ENCODE measurements around the gene CEP112. TPM values are rescaled to one million over a fixed set of nuclear protein-coding genes. Genes with fewer than 3 reads are reported as not detected.
"Not testable (repeated sequence)": the region's sequence is repeated elsewhere in the genome, so short reads cannot be mapped to it uniquely, and the experiment has no call there.

CEP112 gene
- total and polyA plus RNA-seq, 2 donors (not counting 1 experiment from before 2014, with no cell fraction given), result 5.4 to 6.4 TPM

DNA sequence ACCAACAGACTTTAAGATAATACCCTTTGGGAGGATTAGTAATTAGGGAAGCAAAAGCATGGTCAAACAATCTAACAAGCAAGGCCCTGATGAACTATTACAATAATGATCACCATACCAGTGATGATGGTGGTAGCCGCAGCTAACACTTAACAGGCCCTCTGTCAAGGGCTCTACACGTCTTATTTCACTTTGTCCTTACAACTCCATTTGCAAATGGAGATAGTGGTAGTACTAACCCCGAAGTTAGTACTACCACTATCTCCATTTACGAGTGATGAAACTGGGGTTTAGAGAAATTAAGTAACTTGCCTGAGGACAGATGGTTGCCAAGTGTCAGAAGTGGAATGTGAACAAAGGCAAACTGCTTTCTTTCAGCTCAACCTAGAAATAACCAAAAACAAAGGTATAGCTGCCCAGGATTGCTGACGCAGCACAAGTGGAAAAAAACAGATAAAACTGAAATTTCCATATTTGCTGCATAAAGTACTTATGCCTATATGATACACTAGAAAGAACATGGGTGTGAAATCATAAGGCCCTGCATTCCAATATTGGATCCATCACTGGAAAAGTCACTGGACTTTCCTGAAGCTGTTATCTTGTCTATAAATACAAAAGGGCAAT, 24.6 kb downstream of the CEP112 start:
- no peak overlapping the region for H3K27ac ChIP-seq (ENCODE audit: insufficient read depth, low read length)
- H3K4me3 ChIP-seq (replicated peaks in 1 of 4; ENCODE audit: control extremely low read depth in 1 of 4, insufficient read depth in 1 of 4, low read depth in 3 of 4, low read length in 4 of 4), result no peak overlapping the region
- no peak overlapping the region for H2AFZ ChIP-seq (ENCODE audit: low read length)
- no peak for DNase-seq (ENCODE audit: low read depth in 2 of 2)
- H3K36me3 ChIP-seq (ENCODE audit: control insufficient read depth, insufficient read depth, low read length), result no peaks in the 10 kb centered on the region
- no peaks in the 10 kb centered on the region for H3K9me3 ChIP-seq (ENCODE audit: control insufficient read depth, insufficient read depth, low read depth, low read length)
- H3K4me2 ChIP-seq (ENCODE audit: extremely low read depth, insufficient read depth, low read length), result no peak overlapping the region
- H3K79me2 ChIP-seq (ENCODE audit: control insufficient read depth, insufficient read depth, low read length), result no peaks in the 10 kb centered on the region
- no peak overlapping the region for H3K9ac ChIP-seq (ENCODE audit: insufficient read depth, low read length)
- no peaks in the 10 kb centered on the region for H4K20me1 ChIP-seq (ENCODE audit: control insufficient read depth, extremely low read depth, insufficient read depth, low read length)
- H3K27me3 ChIP-seq (ENCODE audit: control insufficient read depth, insufficient read depth, low read length), result no peaks in the 10 kb centered on the region
- TF ChIP-seq, protein P1, sequence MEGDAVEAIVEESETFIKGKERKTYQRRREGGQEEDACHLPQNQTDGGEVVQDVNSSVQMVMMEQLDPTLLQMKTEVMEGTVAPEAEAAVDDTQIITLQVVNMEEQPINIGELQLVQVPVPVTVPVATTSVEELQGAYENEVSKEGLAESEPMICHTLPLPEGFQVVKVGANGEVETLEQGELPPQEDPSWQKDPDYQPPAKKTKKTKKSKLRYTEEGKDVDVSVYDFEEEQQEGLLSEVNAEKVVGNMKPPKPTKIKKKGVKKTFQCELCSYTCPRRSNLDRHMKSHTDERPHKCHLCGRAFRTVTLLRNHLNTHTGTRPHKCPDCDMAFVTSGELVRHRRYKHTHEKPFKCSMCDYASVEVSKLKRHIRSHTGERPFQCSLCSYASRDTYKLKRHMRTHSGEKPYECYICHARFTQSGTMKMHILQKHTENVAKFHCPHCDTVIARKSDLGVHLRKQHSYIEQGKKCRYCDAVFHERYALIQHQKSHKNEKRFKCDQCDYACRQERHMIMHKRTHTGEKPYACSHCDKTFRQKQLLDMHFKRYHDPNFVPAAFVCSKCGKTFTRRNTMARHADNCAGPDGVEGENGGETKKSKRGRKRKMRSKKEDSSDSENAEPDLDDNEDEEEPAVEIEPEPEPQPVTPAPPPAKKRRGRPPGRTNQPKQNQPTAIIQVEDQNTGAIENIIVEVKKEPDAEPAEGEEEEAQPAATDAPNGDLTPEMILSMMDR (conservative IDR thresholded peaks at IDR 0.05 in 1 of 2, IDR thresholded peaks at IDR 0.05 in 1 of 2; ENCODE audit: low read depth in 1 of 2, low read length in 2 of 2), result no peak
- no peak for TF ChIP-seq EZH2 (IDR thresholded peaks at IDR 0.05; ENCODE audit: low read length, missing control alignments)
- H3K4me1 ChIP-seq (ENCODE audit: control insufficient read depth, extremely low read depth, insufficient read depth, low read length), result no peaks in the 10 kb centered on the region

DNA sequence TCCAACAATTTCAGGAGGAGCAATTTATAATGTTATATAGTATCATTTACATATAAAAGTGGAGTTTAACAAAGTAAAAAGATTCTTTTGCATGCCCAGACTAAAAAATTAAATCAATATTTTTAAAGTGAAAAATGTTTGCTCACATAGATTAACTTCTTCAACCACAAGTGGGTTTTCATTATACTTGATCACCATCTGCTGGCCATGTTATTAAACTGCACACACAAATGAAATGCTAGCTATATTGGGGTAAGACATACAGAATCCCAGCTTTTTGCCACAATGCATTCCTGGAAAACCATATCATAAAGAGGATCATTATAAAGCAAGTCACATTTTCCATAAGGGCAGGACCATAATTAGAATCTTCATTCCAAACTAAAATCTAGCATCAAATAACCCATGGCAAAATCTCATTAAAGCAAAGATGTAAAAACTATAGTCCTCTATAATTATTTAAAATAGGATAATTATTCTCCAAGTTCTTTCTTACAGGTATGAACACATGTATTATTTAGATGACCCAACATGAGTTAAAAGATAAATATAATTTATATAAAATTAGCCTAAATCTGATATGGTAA, 26.3 kb downstream of the CEP112 start:
- no peak for TF ChIP-seq EZH2 (IDR thresholded peaks at IDR 0.05; ENCODE audit: low read length, missing control alignments)
- TF ChIP-seq, protein P1 (conservative IDR thresholded peaks at IDR 0.05 in 1 of 2, IDR thresholded peaks at IDR 0.05 in 1 of 2; ENCODE audit: low read depth in 1 of 2, low read length in 2 of 2), result peak; percentile 49 to 67

DNA sequence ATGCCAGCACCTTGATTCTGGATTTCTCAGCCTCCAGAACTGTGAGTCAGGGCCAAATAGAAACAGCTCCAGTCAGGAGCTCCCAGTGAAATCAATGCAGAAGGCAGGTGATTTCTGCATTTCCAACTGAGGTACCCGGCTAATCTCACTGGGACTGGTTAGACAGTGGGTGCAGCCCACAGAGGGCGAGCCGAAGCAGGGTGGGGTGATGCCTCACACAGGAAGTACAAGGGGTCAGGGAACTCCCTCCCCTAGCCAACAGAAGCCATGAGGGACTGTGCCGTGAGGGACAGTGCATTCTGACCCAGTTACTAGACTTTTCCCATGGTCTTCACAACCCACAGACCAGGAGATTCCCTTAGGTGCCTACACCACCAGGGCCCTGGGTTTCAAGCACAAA, 36.9 kb downstream of the CEP112 start:
- H3K4me2 ChIP-seq (ENCODE audit: extremely low read depth, insufficient read depth, low read length); H3K27ac ChIP-seq (ENCODE audit: insufficient read depth, low read length); H3K9ac ChIP-seq (ENCODE audit: insufficient read depth, low read length); H3K27me3 ChIP-seq (ENCODE audit: control insufficient read depth, insufficient read depth, low read length); H3K79me2 ChIP-seq (ENCODE audit: control insufficient read depth, insufficient read depth, low read length); H2AFZ ChIP-seq (ENCODE audit: low read length); H3K4me1 ChIP-seq (ENCODE audit: control insufficient read depth, extremely low read depth, insufficient read depth, low read length); H3K4me3 ChIP-seq (replicated peaks in 1 of 4; ENCODE audit: control extremely low read depth in 1 of 4, insufficient read depth in 1 of 4, low read depth in 3 of 4, low read length in 4 of 4); H3K36me3 ChIP-seq (ENCODE audit: control insufficient read depth, insufficient read depth, low read length); DNase-seq (ENCODE audit: low read depth in 2 of 2); H4K20me1 ChIP-seq (ENCODE audit: control insufficient read depth, extremely low read depth, insufficient read depth, low read length); H3K9me3 ChIP-seq (ENCODE audit: control insufficient read depth, insufficient read depth, low read depth, low read length): not testable (repeated sequence)

More for the DNA sequence above, 26.3 kb downstream of the CEP112 start:
- no peak overlapping the region for H2AFZ ChIP-seq (ENCODE audit: low read length)
- H4K20me1 ChIP-seq (ENCODE audit: control insufficient read depth, extremely low read depth, insufficient read depth, low read length), result no peaks in the 10 kb centered on the region
- no peak overlapping the region for H3K4me3 ChIP-seq (replicated peaks in 1 of 4; ENCODE audit: control extremely low read depth in 1 of 4, insufficient read depth in 1 of 4, low read depth in 3 of 4, low read length in 4 of 4)
- no peak overlapping the region for H3K9ac ChIP-seq (ENCODE audit: insufficient read depth, low read length)
- peak; percentile 46 to 80 for DNase-seq (ENCODE audit: low read depth in 2 of 2)
- no peaks in the 10 kb centered on the region for H3K36me3 ChIP-seq (ENCODE audit: control insufficient read depth, insufficient read depth, low read length)
- H3K4me2 ChIP-seq (ENCODE audit: extremely low read depth, insufficient read depth, low read length), result no peak overlapping the region
- H3K79me2 ChIP-seq (ENCODE audit: control insufficient read depth, insufficient read depth, low read length), result no peaks in the 10 kb centered on the region
- no peaks in the 10 kb centered on the region for H3K9me3 ChIP-seq (ENCODE audit: control insufficient read depth, insufficient read depth, low read depth, low read length)
- no peaks in the 10 kb centered on the region for H3K27me3 ChIP-seq (ENCODE audit: control insufficient read depth, insufficient read depth, low read length)
- H3K4me1 ChIP-seq (ENCODE audit: control insufficient read depth, extremely low read depth, insufficient read depth, low read length), result no peaks in the 10 kb centered on the region
- no peak overlapping the region for H3K27ac ChIP-seq (ENCODE audit: insufficient read depth, low read length)

All from fibroblast of lung (primary cell).